Lower lobe of right lung (tissue), 2 donors: Measurements from ENCODE around the gene LRP6. TPM values are rescaled to one million over a fixed set of nuclear protein-coding genes. Genes with fewer than 3 reads are reported as not detected.

ENCODE experiments used
- ATAC-seq, 2 donors: fragments of 200-7000 bp; cut with Tn5 transposase; one replicate each; pipeline ENCODE4 v1.9.1; 2020 to 2022; ENCODE audit warnings: mild to moderate bottlenecking in 2 of 2, moderate library complexity in 2 of 2
- DNase-seq: peaks from one replicate; pipeline ENCODE4 v3.0.0-alpha.2; 2020
- H3K27ac ChIP-seq: fragments of 200-600 bp; one replicate; pipeline ENCODE4 v1.8.0; 2022
- H3K27me3 ChIP-seq: fragments of 200-600 bp; one replicate; pipeline ENCODE4 v1.8.0; 2022; ENCODE audit warnings: low read depth
- H3K36me3 ChIP-seq: fragments of 200-600 bp; one replicate; pipeline ENCODE4 v1.8.0; 2022; ENCODE audit warnings: mild to moderate bottlenecking
- H3K4me1 ChIP-seq: fragments of 200-600 bp; one replicate; pipeline ENCODE4 v1.8.0; 2022
- H3K4me3 ChIP-seq: fragments of 200-600 bp; one replicate; pipeline ENCODE4 v1.8.0; 2022; ENCODE audit warnings: mild to moderate bottlenecking
- H3K9me3 ChIP-seq: fragments of 200-600 bp; one replicate; pipeline ENCODE4 v1.8.0; 2022
- CTCF ChIP-seq: fragments of 200-600 bp; IDR thresholded peaks from one replicate; pipeline ENCODE4 v1.8.0; 2022; ENCODE audit warnings: antibody characterized with exemption, mild to moderate bottlenecking
- intact Hi-C: fragments of 100-400 bp; cut with DNase I; formaldehyde crosslinking; loops from one replicate; pipeline ENCODE4 v1.11.0; 2022
- total RNA-seq: library from RNA; stranded (reverse); fragmentation: NEBNext Ultra II Directional; extraction: Animal tissue kit (Norgen Biotek cat#: 25700); gene quantifications from one replicate; pipeline ENCODE4 v1.2.1, GENCODE V29; 2021
- donor health status: DM: no; HTN: yes; CAD: no; lungs with severe emphysema.

Gene LRP6
- total RNA-seq, 1 donor from 2014 or later = 47.4 TPM

GRCh38 chr12:12079291-12079690 is 187.6 kb downstream of the LRP6 start:
- H3K4me3 ChIP-seq = no peak overlapping the region
- intact Hi-C loops = no loop called here
- TF ChIP-seq CTCF = no peak
- H3K9me3 ChIP-seq = no peaks in the 10 kb centered on the region
- DNase-seq = no peak
- peaks cover 5% of the 10 kb centered on the region for H3K4me1 ChIP-seq
- H3K36me3 ChIP-seq = no peaks in the 10 kb centered on the region
- H3K27me3 ChIP-seq = no peaks in the 10 kb centered on the region
- ATAC-seq = no peak
- no peak overlapping the region for H3K27ac ChIP-seq

GRCh38 chr12:12072064-12072760 is 194.6 kb downstream of the LRP6 start:
- Histone ChIP-seq H3K36me3 (no peaks in the 10 kb centered on the region), H3K4me3 (peak overlapping the region; percentile 31), H3K9me3 (no peaks in the 10 kb centered on the region), H3K4me1 (peaks cover 10% of the 10 kb centered on the region), H3K27me3 (no peaks in the 10 kb centered on the region), H3K27ac (peak overlapping the region; percentile 15)
- peak; percentile 75 to 79 for ATAC-seq
- peak; percentile 62 for DNase-seq
- no peak for TF ChIP-seq CTCF
- intact Hi-C loops = no loop called here

- Histone ChIP-seq H3K4me3 (peak within 1 kb of the TSS; percentile 31), H3K27ac (no peak within 1 kb of the TSS), H3K27me3 (no peaks in the 10 kb centered on the region), H3K4me1 (peaks cover 10% of the 10 kb centered on the region), H3K9me3 (no peaks in the 10 kb centered on the region), H3K36me3 (no peaks in the 10 kb centered on the region)
- ATAC-seq = peak; percentile 55 to 57
- intact Hi-C loops = no loop called here
- DNase-seq = no peak
- no peak for TF ChIP-seq CTCF
Observed at GRCh38 chr12:12070674-12071656, 195.9 kb downstream of the LRP6 start, which contains the start of gene BCL2L14. TSS of gene BCL2L14 (plus strand) at chr12:12070939. CDS start at chr12:12079306, 8,367 bp downstream.

- no peak for DNase-seq
- no peaks in the 10 kb centered on the region for H3K27me3 ChIP-seq
- H3K9me3 ChIP-seq = no peaks in the 10 kb centered on the region
- H3K27ac ChIP-seq = no peak overlapping the region
- no peaks in the 10 kb centered on the region for H3K36me3 ChIP-seq
- intact Hi-C loops = no loop called here
- peaks cover 10% of the 10 kb centered on the region for H3K4me1 ChIP-seq
- TF ChIP-seq CTCF = no peak
- H3K4me3 ChIP-seq = no peak overlapping the region
- ATAC-seq = no peak
Observed at GRCh38 chr12:12069821-12070548, 196.9 kb downstream of the LRP6 start.

GRCh38 chr12:12068751-12069150 is 198.1 kb downstream of the LRP6 start:
- no peaks in the 10 kb centered on the region for H3K9me3 ChIP-seq
- intact Hi-C loops = no loop called here
- no peaks in the 10 kb centered on the region for H3K36me3 ChIP-seq
- TF ChIP-seq CTCF = no peak
- DNase-seq (no peak), ATAC-seq (no peak)
- no peaks in the 10 kb centered on the region for H3K27me3 ChIP-seq
- no peak overlapping the region for H3K4me3 ChIP-seq
- H3K4me1 ChIP-seq = peaks cover 10% of the 10 kb centered on the region
- H3K27ac ChIP-seq = no peak overlapping the region
